ENCODE measurements around the gene ZMYND10. TPM values are rescaled to one million over a fixed set of nuclear protein-coding genes. Genes with fewer than 3 reads are reported as not detected.
A peak's percentile ranks its signal among the peaks of the same experiment; 100 is the strongest.

The ZMYND10 gene
- total RNA-seq, 1 donor from 2014 or later, result not detected

DNA sequence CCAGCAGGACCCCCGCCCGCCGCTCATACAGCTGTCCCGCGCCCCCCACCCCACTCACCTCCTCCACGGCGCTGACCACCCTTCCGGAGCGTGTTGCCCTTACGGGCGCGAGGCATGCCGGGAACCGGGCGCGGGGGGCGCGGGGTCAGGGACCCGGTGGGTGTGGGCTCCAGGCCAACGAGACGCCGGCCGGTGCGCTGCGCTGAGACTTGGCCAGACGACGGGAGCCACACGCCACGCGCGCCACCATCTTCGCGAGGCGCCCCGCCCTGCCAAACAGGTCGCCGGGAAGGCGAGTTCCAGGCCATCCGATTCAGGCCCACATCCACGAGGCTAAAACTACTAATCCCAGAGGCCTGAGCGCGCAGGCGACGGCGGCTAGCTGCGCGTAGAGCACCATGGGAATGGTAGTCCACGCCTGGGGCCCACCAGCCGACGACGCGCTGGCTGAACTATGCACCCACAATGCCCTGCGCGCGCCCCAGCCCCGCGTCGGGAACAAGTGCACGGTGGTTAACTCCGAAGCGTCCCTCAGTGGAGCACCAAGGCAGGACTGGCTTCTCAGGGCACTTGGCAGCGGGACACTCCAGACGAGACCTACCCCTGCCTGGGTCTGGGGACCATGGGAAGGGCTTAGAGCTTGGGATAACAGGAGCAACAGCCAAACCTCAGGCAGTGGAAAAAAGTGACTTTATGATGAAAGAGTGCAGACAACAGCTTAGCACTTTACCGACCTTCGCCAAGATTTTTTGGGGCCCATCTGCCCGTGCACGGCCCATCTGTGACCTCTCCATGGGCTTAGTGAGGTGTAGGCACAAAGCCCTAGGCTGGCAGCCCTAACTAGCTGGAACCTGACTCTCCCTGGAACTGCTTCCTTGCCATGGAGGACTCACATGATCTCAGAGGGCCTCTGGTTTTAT, 53.1 kb downstream of the ZMYND10 start, which contains the start of gene IFRD2:
Gene IFRD2 (minus strand): TSS at position 271 of the 920 bp plus-strand sequence. CDS start 155 bp downstream, at position 116.
- Histone ChIP-seq H3K9me3 (no peaks in the 10 kb centered on the region), H3K27ac (peak within 1 kb of the TSS; percentile 85 to 89), H3K4me1 (peaks cover 0 to 21% of the 10 kb centered on the region in 2 donors), H3K4me3 (peak within 1 kb of the TSS; percentile 82 to 84), H3K36me3 (peaks cover 20 to 37% of the 10 kb centered on the region in 2 donors), H3K27me3 (no peaks in the 10 kb centered on the region)
- TF ChIP-seq, protein P1, sequence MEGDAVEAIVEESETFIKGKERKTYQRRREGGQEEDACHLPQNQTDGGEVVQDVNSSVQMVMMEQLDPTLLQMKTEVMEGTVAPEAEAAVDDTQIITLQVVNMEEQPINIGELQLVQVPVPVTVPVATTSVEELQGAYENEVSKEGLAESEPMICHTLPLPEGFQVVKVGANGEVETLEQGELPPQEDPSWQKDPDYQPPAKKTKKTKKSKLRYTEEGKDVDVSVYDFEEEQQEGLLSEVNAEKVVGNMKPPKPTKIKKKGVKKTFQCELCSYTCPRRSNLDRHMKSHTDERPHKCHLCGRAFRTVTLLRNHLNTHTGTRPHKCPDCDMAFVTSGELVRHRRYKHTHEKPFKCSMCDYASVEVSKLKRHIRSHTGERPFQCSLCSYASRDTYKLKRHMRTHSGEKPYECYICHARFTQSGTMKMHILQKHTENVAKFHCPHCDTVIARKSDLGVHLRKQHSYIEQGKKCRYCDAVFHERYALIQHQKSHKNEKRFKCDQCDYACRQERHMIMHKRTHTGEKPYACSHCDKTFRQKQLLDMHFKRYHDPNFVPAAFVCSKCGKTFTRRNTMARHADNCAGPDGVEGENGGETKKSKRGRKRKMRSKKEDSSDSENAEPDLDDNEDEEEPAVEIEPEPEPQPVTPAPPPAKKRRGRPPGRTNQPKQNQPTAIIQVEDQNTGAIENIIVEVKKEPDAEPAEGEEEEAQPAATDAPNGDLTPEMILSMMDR (IDR thresholded peaks at IDR 0.05), result no peak
- peak; percentile 93 to 98 for DNase-seq (ENCODE audit: low spot score in 2 of 2)
- intact Hi-C loops (cut with DNase I), result no loop called here

Other genes with a start within 250 kb of the ZMYND10 start
- gene SEMA3F, start 190.4 kb downstream of the ZMYND10 start, total RNA-seq, result 75.0 TPM
- gene GNAT1, start 154.1 kb downstream of the ZMYND10 start, total RNA-seq, result 4.7 TPM
- not detected for gene SLC38A3, start 140.5 kb downstream of the ZMYND10 start, total RNA-seq
- gene GNAI2, start 109.5 kb downstream of the ZMYND10 start, total RNA-seq, result 283 TPM
- gene SEMA3B, start 76.6 kb downstream of the ZMYND10 start, total RNA-seq, result 24.2 TPM
- gene LSMEM2, start 66.6 kb downstream of the ZMYND10 start, total RNA-seq, result not detected
- 231 TPM for gene IFRD2, start 53.3 kb downstream of the ZMYND10 start, total RNA-seq
- gene HYAL3, start 46.3 kb downstream of the ZMYND10 start, total RNA-seq, result not detected
- 38.8 TPM for gene NAA80, start 46.3 kb downstream of the ZMYND10 start, total RNA-seq
- gene HYAL1, start 42.2 kb downstream of the ZMYND10 start, total RNA-seq, result 49.5 TPM
- gene HYAL2, start 23.0 kb downstream of the ZMYND10 start, total RNA-seq, result 449 TPM
- 25.4 TPM for gene TUSC2, start 17.5 kb downstream of the ZMYND10 start, total RNA-seq
- gene RASSF1, start 4.9 kb downstream of the ZMYND10 start, total RNA-seq, result 34.9 TPM
- gene NPRL2, start 5.0 kb upstream of the ZMYND10 start, total RNA-seq, result 37.8 TPM
- 20.2 TPM for gene CYB561D2, start 5.1 kb upstream of the ZMYND10 start, total RNA-seq
- 55.7 TPM for gene TMEM115, start 13.8 kb upstream of the ZMYND10 start, total RNA-seq
- gene CACNA2D2, start 157.9 kb upstream of the ZMYND10 start, total RNA-seq, result 0.85 TPM
- 29.5 TPM for gene C3orf18, start 222.0 kb upstream of the ZMYND10 start, total RNA-seq
- 13.1 TPM for gene HEMK1, start 223.8 kb upstream of the ZMYND10 start, total RNA-seq

All from ascending aorta (tissue), 2 donors.